ENCODE data around the gene TMEM106B.

DNA sequence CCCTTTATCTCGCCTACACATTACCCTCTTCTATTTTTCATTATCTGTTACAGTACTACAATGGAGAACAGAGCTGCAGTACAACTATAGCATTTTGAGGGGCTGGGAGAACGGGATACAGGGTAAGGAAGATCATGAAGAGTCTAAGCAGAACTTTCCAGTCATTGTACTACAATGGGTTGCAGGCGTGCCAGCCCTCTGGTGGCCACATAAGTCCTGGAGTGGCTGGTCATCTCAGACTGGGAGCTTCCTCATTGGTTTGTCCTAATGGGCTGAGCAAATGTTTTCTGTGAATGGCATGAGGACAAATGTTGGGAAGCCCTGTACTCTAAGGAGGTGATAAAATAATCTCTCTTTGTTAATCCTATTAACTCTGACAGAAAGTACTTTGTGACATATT, 33.0 kb downstream of the TMEM106B start:
- TF ChIP-seq CTCF (IDR thresholded peaks at IDR 0.05) (no peak), POLR2A (IDR thresholded peaks at IDR 0.05) (no peak), EP300 (IDR thresholded peaks at IDR 0.05) (no peak)

Data from ovary (tissue), 3 donors.